NCI-H187 treated with DMSO at 0.1 percent for 48 hours (cell line): Measurements from ENCODE around the gene DPCD.
"Not testable (repeated sequence)": the region's sequence is repeated elsewhere in the genome, so short reads cannot be mapped to it uniquely, and the experiment has no call there.

Source experiments
- DNase-seq: peaks from one replicate; lab custom pipeline; 2025; lab: John Stamatoyannopoulos, UW

Gene DPCD

DNA sequence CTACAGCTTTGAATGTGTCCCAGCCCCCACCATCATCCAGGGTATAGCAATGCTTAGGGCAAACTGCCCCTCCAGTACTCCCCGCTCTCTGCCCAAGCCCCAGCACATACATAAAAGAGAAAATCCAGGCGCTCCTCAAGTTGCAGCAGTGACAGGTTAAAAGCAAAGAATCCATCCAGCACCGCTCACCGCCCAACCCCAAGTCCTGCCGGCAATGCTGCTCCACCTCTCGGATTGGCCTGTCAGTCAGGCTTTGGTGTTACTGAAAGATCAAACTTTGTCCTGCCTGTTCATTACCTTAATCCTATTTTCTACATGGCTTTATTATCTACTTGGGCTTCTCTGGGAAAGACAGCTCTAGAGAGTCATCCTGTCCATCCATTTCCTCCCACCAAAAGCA lies 31.9 kb downstream of the DPCD start:
- no peak for DNase-seq

DNA sequence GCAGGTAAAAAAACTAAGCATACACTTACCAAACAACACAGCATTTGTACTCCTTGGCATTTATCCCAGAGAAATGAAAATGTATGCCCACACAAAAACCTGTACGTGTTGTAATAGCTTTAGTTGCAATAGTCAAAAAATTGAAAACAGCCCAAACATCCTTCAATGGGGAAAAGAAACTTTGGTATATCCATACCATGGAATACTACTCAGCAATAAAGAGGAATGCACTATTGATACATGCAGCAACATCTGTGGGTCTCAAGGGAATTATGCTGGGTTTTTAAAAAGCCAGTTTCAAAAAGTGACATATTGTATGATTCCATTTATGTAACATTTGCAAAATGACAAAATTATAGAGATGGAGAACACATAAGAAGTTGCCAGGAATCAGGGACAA lies 35.4 kb downstream of the DPCD start:
- no peak for DNase-seq

DNA sequence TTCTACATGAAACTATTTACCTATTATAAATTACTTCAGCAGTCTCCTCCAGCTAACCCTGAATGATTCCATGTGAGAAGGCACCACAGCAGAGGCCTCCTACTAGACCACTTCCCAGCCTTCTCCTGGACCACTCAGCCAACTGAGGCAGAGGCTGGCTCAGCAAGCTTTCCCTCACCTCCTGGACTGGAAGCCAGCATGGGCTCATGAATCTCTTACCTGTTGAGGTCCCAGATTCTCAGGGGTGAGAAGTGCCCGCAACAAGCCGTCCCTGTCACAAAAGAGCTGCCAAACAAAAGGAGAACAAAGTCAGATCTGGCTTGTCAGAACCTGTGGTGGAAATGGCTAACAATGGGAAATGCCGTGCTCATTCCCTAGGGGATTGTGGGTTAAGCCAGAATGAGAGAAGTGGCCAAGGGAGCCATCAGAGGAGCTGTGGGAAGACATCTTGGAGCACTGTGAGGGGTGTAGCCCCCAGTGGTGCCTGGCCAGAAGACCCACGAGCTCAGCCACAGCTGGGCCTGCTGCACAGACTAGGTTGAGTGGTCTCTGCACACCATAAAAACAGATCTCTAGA lies 36.5 kb downstream of the DPCD start:
- DNase-seq, result no peak

DNA sequence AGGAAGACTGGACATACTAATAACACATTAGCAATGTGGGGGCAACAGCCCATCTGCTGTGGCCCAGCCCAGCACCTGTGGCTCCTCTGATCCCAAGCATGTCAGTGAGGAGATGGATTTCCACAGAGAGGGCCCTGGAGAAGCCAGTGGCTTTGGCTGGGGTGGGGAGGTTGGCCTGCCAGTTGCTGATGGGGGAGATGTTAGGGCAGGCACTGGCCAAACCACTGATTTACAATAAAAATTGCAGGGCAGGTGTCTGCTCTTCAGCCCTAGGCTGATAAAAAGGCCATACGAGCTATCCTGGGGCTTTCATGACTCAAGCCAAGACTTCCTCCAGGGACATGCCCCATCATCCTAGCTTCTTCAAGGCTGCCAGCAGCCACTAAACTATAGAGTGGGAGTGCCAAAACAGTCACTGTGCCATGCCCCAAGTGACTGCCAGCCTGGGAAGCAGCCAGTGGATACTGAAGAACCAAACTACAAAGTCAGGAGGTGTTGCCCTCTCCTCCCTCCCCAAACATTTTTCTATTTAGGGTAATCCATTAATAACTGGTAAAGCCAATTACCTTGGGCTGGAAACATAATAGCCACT lies 37.8 kb downstream of the DPCD start:
- DNase-seq, result no peak

DNA sequence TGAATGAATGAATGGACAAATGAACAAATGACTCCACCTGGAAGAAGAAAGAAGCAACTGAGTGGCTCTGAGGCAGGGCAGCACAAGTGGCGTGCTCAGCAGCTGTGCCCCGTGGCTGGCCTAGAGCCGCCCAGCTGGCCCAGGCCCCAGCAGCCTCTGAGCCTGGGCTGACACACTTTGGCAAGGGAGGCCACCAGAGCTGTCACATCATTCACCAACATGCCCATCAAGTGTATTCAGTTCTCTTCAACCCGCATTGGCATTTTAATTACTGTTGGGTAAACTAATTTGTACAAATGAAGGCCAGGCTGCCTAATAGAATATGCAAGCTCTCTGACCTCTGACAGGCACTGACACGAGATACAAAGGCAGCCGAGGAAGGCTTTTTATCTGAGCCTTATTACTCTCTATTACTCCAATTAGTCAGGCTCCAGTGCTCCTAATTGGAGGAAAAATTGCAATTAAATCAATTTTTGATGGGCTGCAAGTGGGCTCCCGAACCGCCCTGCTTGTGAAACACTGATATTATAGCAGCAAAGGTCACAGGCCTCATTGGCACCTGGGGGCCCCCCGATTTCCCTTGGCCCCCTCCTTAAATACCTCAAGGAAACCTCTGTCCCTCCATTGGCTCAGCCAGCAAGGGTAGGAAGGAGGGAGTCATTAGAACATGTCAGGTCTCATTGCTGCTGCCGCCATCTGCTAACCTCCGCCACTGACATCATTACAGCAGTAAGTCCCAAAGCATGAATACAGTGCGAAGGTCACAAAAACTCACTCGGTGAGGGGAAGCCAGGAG lies 41.9 kb downstream of the DPCD start:
- no peak for DNase-seq

DNA sequence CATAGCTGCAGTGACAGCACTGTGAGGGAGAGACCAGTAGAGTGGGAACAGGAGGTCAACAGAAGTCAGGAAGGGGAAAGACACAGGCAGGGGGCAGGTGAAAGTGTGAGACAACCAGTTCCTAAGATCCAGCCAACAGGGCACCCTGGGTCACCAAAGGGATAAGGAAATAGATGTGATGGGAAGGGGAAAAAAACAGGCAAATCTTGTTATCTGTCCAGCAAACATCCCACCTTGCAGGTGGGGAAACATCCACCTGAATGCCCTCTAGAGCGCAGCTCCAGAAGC lies 42.5 kb downstream of the DPCD start:
- no peak for DNase-seq

DNA sequence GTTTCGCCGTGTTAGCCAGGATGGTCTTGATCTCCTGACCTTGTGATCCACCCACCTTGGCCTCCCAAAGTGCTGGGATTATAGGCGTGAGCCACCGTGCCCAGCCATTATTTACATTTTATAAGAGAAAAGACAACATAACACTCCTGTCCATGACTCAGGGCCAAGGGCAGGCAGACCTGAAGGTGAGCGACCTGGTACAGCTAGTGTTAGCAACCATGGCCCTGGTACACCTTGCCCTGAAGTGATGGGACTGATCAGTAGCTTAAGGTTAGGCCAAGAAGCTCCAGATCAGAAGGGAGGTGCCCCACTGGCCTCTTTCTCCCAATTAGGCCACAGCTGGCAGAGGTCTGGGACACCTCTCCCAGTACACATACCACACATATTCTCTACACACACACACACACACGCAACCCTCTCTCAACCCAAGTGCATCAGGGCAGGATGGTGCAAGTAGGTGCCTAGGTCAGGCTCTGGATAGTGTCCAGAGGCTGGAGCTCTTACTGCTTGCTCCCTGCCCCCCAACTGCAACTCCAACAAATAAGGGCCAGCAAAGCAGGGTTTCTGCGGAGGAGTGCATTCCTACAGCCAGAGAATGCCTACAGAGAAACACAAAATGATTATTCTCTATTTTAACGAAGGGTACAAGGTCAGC lies 43.8 kb downstream of the DPCD start:
- no peak for DNase-seq

DNA sequence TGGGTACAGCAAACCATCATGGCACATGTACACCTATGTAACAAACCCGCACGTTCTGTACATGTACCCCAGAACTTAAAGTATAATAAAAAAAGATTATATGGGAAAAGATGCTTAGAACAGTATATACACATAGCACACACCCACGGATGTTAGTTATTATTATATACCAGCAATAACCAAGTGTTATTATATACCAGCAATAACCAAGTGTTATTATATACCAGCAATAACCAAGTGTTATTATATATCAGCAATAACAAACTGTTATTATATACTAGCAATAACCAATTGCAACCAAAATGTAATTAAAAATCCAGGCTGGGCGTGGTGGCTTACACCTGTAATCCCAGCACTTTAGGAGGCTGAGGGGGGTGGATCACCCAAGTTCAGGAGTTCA lies 45.4 kb downstream of the DPCD start:
- not testable (repeated sequence) for DNase-seq

DNA sequence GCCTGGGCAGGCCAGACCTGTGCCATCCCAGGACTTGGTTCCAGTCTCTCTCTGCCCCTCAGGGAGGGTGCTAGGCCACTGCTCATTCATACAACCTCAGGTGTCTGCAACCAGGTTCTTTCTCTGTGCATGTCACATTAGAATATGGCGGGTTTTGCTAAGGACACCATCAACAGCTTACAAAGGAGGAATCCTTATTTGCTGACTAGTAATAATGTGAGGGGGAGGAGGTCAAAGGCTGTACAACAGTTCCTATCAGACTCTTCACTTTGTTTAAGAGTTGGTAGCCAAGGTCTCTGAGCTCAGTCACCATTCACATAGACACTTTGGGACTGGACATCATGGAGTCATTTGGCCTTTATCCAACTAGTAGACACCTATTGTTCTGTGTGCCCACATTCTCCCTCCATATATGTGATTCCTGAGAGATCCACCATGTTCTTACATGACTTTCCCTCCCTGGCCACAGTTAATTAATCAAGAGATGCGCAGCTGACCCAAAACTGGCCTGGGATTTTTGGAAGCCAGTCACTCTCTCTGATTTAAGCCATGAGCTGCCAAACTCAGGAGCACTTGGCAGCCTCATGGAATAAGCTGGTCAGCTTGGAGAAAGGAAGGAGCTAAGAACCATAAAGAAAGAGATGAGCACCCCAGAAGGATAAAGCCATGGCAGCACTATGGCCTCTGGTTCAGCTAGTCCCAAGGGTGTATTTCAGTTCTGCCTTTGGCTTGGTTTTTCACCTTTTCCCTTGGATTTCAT lies 51.2 kb downstream of the DPCD start:
- DNase-seq, result no peak

DNA sequence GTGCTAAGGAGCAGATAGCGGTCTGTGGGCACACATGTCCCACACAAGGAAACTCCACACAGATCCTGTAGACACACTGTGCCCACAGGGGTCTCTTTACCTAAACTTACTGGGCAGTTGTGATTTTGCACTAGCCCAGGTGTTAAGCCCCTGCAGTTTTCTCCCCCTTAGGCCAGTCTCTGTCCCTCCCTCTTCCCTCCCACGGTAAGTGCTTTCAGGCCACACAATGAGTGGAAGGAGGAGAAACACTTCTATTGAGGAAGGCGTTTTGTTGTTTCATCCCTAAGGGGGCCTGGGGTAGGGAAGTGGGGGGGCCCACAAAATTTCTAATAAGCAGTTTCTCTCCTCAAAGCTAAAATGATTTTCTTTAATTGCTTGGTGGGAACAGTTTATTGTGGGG lies 55.4 kb downstream of the DPCD start:
- no peak for DNase-seq

DNA sequence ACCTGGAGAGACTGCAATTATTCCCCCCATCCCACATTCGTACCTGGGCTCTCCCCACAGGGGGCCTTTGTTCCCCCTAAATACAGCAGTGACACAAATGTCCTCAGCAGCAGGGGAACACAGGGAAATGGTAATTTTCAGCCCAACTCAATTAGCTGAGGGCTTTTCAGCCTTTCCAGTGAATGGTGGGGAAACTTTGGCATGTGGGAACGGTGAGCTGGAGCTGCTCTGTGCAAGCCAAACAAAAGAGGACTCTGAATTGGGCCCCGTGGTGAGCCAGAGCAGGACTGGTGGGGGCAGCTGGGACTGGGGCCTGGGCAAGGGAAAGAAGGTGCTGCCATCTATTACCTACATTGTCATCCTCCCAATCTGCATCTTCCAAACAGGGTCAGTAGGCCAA lies 55.9 kb downstream of the DPCD start:
- no peak for DNase-seq

DNA sequence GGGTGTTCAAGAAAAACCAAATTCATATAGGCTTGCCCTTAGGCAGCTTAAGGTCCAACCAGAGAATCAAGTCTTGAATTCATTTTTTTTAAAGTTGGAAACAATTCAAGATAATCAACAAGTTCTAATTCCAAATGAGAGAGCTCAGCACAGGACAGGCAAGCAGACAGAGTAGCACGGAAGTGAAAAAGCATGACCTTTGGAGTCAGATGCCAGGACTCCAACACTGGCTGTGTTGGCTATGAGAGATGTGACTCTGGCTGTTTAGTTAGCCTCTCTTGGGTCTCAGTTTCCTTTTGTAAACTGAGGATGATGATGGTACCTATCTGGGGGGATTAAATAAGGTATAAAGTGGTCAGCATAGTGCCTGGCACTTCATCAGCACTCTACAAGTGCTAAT lies 57.5 kb downstream of the DPCD start:
- DNase-seq, result no peak

DNA sequence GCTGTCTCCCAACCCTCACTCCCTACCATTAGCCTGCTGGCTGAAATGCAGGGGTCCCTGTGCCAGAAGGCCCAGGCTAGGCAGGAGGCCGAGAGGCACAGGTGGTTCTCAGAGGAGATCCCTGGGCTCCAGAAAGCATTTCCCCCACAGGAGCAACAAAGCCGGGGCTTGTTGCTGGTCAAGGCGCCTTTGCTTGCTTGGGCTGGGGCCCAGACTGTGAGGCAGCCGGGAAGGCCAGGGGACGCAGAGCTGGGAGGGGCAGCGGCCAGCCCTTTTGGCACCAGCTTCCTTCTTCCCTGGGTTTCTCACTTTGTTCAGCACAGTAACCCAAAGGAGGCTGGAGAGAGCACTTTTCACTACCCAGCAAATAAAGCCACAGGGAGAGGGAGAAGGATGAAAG lies 58.2 kb downstream of the DPCD start:
- DNase-seq, result no peak

DNA sequence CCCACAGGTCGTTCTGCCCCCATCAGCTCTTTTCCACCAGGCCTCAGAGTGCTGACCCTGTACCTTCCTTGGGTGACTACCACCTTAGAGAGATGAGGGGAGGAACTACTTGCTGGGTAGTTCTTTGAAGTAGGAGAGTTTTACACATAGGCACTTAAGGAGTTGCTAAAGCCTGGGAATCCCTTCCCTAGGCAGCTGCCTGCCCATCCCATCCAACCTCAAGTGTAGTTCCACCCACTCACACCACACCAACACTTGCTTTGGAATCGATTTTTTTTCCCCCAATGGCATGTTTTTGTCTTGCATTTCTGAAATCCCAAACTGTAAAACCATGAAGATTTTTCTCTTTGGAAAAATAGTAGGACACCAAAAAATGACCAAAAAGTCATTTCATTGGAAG lies 59.1 kb downstream of the DPCD start:
- no peak for DNase-seq

DNA sequence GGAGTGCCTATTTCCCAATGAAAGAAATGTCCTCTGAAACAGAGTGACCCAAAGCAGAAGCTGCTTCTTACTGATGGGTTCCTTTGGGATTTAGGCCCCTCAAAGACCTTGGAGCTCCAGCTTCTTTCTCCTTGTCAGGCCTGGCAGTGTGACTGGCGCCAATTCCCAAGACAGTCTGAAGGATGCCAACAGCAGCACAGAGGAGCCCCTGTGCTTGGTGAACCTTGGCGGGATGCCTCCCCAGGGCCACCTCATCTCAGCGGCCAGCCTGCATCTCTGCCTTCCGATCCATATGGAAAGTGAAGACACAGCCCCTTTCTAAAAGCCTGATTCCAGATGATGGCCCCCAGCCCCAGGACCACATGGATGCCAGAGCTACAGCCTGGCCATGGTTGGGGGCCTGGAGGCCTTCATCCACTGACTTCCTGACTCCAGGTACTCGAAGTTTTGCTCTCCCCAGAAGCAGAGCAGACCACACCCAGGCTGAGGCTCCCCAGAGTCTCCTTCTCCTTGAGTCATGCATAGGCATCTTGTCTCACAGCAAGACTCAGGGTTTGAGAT lies 61.5 kb downstream of the DPCD start:
- no peak for DNase-seq

DNA sequence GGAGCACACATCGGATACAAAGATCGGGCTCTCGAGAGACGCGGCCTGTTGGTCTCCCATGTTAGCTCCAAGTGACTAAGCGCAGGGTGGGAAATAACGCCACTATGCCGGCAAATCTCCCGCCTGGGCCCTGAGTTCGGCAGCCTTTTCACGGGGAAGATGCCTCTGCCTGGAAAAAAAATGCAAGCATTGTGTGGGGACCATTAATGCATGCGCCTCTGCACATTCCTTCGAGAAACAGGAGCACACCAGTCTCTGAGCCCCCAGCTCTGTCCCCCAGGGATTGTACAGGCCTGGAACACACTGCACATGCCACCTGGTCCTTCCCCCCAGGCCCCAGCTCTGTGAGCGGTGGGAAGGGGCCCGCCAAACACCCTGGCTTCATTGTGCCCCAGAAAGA lies 62.7 kb downstream of the DPCD start:
- no peak for DNase-seq

DNA sequence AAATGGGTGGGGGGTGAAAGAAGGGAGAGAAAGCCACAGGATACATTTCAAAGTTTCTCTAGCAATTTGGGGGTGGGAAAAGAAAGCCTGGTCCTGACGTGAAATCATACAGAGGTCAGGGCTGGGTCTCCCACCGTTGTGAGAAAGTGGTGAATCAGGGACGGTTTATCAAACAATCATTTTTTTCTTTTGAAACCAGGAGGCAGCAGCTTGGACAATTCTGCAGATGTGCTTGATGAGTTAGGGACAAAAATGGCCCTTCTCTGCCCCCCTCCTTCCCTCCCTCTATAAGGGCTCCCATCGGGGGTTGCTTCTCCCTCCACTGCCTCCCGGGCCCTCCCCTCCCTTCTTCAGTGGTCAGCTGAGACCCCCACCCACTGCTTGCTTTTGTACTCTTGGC lies 63.2 kb downstream of the DPCD start:
- DNase-seq, result no peak

DNA sequence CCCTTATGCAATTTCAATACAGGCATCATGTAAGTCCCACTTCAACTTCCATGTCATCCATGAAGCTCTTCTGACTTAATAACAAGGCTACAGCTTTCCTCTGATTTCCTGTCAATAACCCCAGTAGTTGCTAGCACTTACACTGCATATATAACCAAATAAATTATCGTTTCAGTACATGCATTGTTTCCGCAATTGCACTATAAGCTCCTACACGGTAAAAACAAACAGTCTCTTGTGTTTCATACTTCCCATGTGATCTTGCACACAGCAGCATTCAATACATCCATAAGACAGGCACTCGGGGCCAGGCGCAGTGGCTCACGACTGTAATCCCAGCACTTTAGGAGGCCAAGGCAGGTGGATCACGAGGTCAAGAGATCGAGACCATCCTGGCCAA lies 65.4 kb downstream of the DPCD start:
- DNase-seq, result no peak

DNA sequence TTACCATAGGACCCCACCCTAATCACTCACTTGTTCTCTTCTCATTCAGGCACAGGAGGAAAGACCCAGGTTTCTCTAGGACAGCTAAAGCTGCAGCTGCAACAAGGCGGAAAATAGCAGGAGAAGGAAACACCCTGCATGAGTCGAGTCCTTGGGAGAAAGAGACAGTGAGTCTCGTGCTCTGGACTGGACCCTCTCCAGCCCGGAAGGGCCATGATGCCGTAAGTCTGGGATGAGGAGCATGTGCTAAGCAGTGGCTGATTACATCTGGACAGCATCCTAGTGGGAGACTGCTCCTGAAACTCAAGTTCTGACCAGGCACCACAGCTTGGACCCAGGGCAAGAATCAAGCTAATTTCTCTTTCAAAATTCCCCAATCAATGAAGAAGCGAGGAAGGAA lies 67.4 kb downstream of the DPCD start:
- no peak for DNase-seq

DNA sequence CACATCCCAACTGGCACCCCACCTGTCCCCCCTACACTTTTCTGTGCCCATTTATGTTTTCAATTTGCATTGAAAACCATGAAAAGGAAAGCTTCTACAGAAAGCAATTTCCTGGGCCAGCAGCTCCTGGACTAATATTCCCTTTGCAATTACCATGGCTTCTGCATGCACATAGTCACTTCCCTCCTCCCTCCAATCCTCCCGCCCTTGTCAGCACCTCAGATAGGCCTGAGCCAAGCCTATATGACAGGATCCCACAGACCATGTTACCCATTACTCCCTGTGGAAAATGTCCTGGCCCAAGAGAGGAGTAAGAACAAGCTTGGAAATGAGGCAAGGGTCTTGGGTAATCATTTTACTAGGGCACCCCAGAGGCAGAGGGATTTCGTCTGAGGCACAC lies 68.8 kb downstream of the DPCD start:
- no peak for DNase-seq

DNA sequence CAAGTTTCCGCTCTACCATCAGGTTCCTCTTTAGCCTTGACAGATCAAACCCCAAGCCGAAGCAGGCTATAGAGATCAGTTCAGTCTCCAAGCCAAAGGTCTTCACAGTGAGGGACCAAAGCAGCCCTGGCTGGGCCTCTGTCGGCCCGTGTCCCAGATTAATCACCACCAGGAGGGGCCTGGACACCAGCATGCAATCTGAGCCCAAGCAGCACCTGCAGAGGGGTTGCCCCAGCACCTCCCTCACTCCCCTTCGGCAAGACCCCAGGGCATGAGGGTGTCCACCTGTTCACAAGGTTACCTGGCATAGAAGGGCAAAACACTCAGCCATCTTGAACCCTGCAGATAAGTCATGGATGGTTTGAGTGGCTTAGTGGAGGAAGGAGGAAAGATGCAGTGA lies 70.9 kb downstream of the DPCD start:
- DNase-seq, result no peak
